Measurements from ENCODE around the gene GNAZ.

DNA sequence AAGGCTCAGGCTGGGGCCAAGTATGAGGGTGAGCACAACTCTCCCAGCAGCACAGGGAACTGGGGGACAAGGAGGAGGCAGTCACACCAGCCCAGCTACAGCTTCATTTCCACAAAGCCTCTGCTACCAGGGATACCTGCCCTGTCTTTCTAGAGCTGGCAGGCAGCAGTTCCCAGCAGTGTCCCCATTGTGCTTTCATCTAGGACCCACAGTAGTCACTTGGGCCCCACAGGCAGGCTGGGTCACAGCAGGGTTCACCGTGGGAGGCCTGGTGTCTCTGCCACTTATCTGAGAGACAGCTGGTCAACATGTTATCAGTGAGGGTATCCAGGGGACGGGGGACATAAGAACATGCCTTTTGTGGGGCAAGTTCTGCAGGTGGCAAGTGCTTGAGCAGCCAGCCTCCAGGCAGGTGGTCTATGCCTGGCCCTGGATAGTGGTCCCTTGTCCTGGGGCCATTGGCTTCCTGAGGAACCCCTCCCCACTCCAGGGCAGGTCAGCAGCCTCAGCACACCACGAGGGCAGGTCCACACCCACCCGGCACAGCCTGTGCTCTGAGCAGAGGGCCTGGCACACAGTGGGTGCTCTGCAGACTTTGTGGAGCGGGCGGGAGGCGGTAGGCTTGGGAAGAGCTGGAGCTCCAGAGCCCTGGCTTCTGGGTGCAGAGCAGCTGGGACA, 29.9 kb downstream of the GNAZ start:
- TF ChIP-seq HDGF (IDR thresholded peaks at IDR 0.05; ENCODE audit: borderline replicate concordance) (no peak), SP1 (IDR thresholded peaks at IDR 0.05) (no peak), CTBP1 (IDR thresholded peaks at IDR 0.05; ENCODE audit: borderline replicate concordance) (no peak), FOXA1 (IDR thresholded peaks at IDR 0.05) (no peak)

Data from HEK293T (cell line).